ENCODE data around the gene S100A14. TPM values are rescaled to one million over a fixed set of nuclear protein-coding genes. Genes with fewer than 3 reads are reported as not detected.

Gene S100A14
- not detected for polyA plus RNA-seq

DNA sequence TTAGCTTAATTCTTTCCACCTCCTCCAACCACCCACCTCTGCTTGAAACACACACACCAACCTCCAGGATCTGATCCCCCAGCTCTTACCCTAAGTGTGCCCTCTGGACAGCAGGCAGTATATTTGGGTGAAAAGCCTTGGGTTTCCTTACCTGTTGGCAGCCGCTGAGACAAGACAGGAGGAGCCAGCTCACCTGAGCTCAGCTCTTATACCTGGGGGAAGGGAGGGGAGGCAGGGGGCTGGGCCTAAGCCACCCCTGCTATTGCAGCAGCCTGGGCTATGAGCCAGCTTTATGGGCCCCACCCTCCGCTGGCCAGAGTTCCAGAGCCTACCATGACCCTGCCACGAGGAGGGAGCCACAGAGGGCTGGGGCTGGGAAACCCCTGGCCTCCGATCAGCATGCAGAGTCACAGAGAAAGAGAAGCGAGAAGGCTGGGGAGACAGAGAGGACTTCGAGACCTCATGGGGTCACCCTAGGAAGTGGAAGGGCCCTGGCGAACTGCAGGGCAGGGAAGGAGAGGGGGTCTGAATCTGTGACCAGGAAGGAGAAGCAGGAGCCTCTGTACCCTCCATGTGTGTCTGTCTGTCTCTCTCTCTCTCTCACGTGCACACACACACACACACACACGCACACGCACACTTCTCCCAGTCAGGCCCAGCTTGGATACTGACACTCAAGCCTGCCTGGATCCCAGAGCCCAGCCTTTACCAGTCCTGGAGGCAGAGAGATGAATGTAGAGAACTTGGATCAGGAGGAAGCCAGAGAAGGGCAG lies at the start of gene S100A14:
Gene S100A14 (minus strand): TSS at position 182 of the 773 bp plus-strand sequence. CDS start 467 bp downstream, outside the sequence.
- H3K9me3 Mint-ChIP-seq = no peaks in the 10 kb centered on the region
- H3K4me3 Mint-ChIP-seq = no peak within 1 kb of the TSS
- no peak within 1 kb of the TSS for H3K27ac Mint-ChIP-seq
- H3K27me3 Mint-ChIP-seq (ENCODE audit: low read depth in 3 of 3) = peaks cover 0 to 6% (median 2%) of the 10 kb centered on the region in 3 donors
- H3K4me1 Mint-ChIP-seq = peaks cover 0 to 3% of the 10 kb centered on the region in 2 donors
- no peak for DNase-seq
- H3K36me3 Mint-ChIP-seq = no peaks in the 10 kb centered on the region

DNA sequence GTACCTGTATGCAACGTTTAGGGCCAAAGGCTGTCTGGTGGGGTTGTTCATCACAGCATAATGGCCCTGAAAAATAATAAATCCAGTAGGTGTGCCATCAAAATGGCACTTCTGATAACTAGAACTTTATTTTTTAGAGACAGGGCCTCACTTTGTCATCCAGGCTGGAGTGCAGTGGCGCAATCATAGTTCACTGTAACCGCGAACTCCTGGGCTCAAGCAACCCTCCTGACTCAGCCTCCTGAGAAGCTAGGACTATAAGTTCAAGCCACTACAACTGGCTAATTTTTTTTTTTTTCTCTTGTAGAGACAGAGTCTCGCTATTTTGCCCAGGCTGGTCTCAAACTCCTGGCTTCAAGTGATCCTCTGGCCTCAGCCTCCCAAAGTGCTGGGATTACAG lies 47.1 kb upstream of the S100A14 start:
- Mint-ChIP-seq H3K4me3 (no peak overlapping the region), H3K4me1 (peaks cover 16 to 35% of the 10 kb centered on the region in 2 donors), H3K36me3 (peaks cover 27 to 47% (median 38%) of the 10 kb centered on the region in 3 donors), H3K27ac (no peak overlapping the region), H3K9me3 (no peaks in the 10 kb centered on the region), H3K27me3 (ENCODE audit: low read depth in 3 of 3) (peaks cover 0 to 2% (median 1%) of the 10 kb centered on the region in 3 donors)
- no peak for DNase-seq

DNA sequence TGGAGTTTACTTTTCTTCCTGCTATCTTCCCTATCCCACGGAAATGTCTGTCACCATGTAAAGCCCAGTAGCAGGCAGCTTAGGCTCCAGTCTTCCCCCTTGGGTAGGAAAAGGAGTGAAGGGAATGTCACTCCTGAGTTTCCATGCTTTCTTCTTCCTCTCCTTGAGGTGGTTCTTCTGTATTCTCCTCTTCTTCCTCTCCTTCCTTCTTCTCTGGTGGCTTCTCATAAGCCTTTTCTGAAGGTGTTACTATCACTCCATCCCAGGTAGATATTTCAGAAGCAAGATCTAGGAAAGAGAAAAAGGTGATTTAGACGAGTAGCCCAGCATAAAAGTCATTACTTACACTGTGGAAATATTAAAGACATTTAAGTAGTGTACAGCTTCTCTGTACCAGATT lies 46.1 kb upstream of the S100A14 start:
- Mint-ChIP-seq H3K4me3 (no peak overlapping the region), H3K27ac (peak overlapping the region in 2 of 6 donors; percentile 48 to 55), H3K36me3 (peaks cover 19 to 37% (median 28%) of the 10 kb centered on the region in 3 donors), H3K27me3 (ENCODE audit: low read depth in 3 of 3) (peaks cover 0 to 2% (median 0%) of the 10 kb centered on the region in 3 donors), H3K9me3 (no peaks in the 10 kb centered on the region), H3K4me1 (peaks cover 16 to 29% of the 10 kb centered on the region in 2 donors)
- no peak for DNase-seq

DNA sequence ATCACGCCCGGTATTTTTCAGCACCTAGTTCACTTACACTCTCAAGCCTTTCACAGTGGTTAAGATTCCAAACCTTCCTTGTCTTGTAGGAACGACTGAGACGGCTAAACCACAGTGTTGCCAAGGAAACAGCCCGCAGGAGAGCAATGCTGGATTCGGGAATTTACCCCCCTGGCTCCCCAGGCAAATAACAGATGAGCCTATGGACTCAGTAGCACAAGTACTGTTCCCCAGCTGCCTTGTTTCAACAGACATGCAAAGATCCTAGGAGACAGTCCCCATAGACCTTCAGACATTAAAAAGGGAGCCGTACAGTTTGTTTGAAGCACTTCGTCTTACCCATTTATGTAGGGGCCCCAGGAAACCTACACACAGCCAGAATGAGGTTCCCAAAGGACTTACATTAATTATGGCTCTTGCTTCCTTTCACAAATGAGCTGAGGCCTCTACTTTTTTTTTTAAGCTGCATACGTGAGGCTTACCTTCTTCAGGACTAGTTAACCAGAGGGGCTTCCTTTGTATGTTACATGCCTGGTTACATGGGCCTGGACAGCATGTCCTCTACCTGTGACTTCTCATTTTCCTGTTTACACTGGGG lies 45.1 kb upstream of the S100A14 start:
- Mint-ChIP-seq H3K27me3 (ENCODE audit: low read depth in 3 of 3) (peaks cover 0 to 6% (median 0%) of the 10 kb centered on the region in 3 donors), H3K4me3 (peak overlapping the region in 3 of 5 donors; percentile 30 to 53 (median 49)), H3K27ac (peak overlapping the region in 4 of 6 donors; percentile 15 to 49 (median 34)), H3K9me3 (no peaks in the 10 kb centered on the region), H3K4me1 (peaks cover 16 to 29% of the 10 kb centered on the region in 2 donors), H3K36me3 (peaks cover 19 to 35% (median 27%) of the 10 kb centered on the region in 3 donors)
- no peak for DNase-seq

DNA sequence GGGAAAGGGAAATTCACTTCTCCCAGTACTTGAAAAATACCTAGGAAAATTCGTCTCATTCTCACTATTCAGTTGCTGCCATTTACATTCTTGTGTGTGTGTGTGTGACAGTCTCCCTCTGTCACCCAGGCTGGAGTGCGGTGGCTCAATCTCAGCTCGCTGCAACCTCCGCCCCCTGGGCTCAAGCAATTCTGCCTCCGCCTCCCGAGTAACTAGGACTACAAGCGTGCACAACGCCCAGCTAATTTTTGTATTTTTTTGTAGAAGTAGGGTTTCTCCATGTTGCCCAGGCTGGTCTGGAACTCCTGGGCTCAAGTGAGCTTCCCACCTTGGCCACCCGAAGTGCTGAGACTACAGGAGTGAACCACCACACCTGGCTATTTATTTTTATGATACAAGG lies 43.5 kb upstream of the S100A14 start:
- Mint-ChIP-seq H3K27me3 (ENCODE audit: low read depth in 3 of 3) (peaks cover 0 to 6% (median 0%) of the 10 kb centered on the region in 3 donors), H3K27ac (peak overlapping the region in 5 of 6 donors; percentile 85 to 95 (median 91)), H3K36me3 (peaks cover 9 to 22% (median 17%) of the 10 kb centered on the region in 3 donors), H3K4me1 (peaks cover 16 to 29% of the 10 kb centered on the region in 2 donors), H3K9me3 (no peaks in the 10 kb centered on the region), H3K4me3 (peak overlapping the region; percentile 92 to 97 (median 95))
- no peak for DNase-seq

DNA sequence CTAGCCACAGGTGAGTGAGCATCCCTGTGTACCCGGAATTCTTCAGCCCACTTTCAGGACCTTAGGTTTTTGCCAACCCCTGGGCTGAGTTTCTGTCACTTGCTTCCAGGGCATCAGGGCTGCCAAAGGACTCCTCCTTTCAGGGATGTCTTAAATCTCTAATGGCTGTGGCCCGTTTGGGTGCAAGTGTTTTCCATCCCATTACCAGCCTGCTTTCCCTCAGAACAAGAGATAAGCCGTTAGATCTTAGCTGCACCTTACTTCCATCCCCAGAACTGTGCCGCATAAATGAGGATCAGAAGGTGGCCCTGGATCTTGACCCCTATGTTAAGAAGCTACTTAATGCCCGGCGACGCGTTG lies 43.0 kb upstream of the S100A14 start:
- Mint-ChIP-seq H3K9me3 (no peaks in the 10 kb centered on the region), H3K27ac (peak overlapping the region; percentile 85 to 95 (median 92)), H3K27me3 (ENCODE audit: low read depth in 3 of 3) (peaks cover 0 to 6% (median 0%) of the 10 kb centered on the region in 3 donors), H3K36me3 (peaks cover 9 to 19% (median 15%) of the 10 kb centered on the region in 3 donors), H3K4me1 (peaks cover 16 to 29% of the 10 kb centered on the region in 2 donors), H3K4me3 (peak overlapping the region; percentile 92 to 97 (median 95))
- DNase-seq = peak in 1 of 3 donors; percentile 16

DNA sequence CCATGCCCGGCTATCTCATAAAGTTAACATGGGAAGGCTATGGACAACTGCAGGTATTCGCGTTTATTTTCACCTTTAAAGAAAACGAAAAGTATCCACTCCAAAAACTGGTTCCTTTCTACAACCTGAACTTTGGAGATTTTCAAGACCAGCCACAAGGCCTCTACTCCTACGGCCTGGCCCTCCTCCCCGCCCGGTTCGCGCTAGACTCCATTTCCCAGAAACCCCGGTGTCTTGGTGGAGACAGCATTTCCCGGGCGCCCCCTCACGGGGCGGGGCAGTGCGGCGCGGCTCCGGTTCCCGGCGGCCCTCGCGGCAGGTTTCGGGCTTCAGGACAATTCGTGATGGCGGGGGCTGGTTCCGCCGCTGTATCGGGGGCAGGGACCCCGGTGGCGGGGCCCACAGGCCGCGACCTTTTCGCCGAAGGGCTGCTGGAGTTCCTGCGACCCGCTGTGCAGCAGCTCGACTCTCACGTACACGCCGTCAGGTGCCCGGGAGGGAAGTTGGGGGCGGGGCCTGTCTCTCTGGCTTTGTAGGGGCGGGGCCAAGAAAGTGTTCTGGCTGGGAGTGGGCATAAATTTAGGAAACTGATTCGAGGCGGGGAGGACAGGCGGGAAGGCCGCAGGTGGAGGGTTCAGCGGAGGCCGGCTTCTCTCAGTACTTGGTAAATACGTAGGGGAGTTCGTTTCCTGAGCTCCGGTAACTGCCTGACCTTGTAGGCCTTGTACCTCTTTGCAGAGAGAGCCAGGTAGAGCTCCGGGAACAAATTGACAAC lies 42.5 kb upstream of the S100A14 start, which contains the start of gene SNAPIN:
Gene SNAPIN (plus strand): TSS at position 304 of the 775 bp plus-strand sequence. CDS start 41 bp downstream, at position 345.
- Mint-ChIP-seq H3K27ac (peak within 1 kb of the TSS; percentile 85 to 95 (median 92)), H3K9me3 (no peaks in the 10 kb centered on the region), H3K36me3 (peaks cover 11 to 14% (median 12%) of the 10 kb centered on the region in 3 donors), H3K4me3 (peak within 1 kb of the TSS; percentile 92 to 97 (median 95)), H3K4me1 (peaks cover 16 to 29% of the 10 kb centered on the region in 2 donors), H3K27me3 (ENCODE audit: low read depth in 3 of 3) (peaks cover 0 to 6% (median 0%) of the 10 kb centered on the region in 3 donors)
- DNase-seq = peak; percentile 86 to 88 (median 87)

DNA sequence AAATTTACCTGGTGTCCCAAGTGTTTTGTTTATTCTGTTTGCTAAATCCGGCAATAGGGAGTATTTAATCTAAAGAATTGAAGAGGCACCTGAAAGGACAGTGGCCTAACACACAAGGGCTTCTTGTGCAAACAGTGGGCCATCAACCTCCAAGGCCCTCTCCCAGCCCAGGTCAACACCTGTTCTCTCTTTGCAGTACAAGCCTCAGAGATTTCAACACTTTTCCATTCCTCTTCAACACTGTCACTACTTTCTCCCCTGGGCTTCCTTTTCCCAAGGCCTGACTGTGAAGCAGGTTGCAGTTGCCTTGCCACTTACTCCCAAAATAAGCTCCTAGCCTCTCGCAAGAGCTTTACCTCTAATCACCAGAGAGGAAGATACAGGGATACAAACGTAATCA lies 39.2 kb upstream of the S100A14 start:
- no peaks in the 10 kb centered on the region for H3K9me3 Mint-ChIP-seq
- H3K36me3 Mint-ChIP-seq = peaks cover 0 to 3% (median 0%) of the 10 kb centered on the region in 3 donors
- H3K27me3 Mint-ChIP-seq (ENCODE audit: low read depth in 3 of 3) = peaks cover 0 to 6% (median 0%) of the 10 kb centered on the region in 3 donors
- DNase-seq = no peak
- no peak overlapping the region for H3K4me3 Mint-ChIP-seq
- H3K4me1 Mint-ChIP-seq = peaks cover 16 to 19% of the 10 kb centered on the region in 2 donors
- H3K27ac Mint-ChIP-seq = no peak overlapping the region

DNA sequence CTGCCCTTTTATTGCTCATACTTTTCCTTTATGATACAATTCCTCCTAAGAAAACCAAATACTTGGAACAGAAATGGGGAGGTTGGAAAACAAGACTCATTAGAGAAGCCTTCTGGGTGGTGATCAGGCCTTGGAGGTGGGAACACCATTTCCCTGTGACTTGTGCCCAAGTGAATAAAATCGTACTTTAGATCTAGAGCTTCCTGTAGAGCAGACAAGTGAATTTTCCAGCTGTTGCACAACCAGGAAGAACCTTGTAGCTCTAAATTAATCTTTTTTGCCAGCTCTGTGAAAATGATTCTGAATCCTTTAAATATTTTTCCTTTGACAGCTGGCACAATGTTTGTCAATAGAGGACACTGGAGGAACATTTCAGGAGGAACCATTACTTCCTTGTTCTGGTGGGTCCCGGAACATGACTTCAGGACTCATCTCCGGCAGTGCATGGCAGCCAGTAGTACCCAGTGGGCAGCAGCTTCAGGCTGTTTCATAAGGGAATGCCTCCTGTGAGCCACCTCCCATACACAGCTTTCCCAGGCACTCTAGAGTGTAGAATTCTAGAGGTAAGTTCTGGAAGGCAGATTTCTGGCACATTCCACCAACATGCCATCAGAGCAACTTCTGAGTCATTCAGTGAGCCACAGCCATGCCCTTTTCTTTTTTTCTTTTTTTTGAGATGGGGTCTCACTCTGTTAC lies 36.8 kb upstream of the S100A14 start:
- H3K4me1 Mint-ChIP-seq = peaks cover 4 to 11% of the 10 kb centered on the region in 2 donors
- no peak overlapping the region for H3K27ac Mint-ChIP-seq
- peaks cover 0 to 3% (median 0%) of the 10 kb centered on the region in 3 donors for H3K36me3 Mint-ChIP-seq
- H3K27me3 Mint-ChIP-seq (ENCODE audit: low read depth in 3 of 3) = peaks cover 0 to 6% (median 2%) of the 10 kb centered on the region in 3 donors
- H3K9me3 Mint-ChIP-seq = no peaks in the 10 kb centered on the region
- H3K4me3 Mint-ChIP-seq = no peak overlapping the region
- DNase-seq = no peak

DNA sequence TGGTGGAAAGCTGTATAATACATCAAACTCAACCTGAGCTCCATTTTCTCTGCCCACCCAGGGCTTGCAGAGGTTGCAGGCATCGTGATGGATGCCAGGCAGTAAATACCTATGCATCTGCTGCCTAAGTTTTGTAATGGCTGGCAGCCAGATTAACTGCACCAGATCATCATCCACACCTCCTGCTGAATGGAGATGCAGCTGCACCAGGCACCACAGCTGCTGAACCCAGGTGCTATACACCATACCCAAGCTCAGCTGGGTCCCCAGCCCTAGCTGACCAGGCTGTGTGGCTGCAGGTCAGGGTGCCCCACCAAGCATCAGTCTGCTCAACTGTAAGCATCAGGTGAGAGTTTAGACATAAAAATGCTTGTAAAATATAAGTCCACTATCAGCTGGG lies 35.6 kb upstream of the S100A14 start:
- Mint-ChIP-seq H3K27me3 (ENCODE audit: low read depth in 3 of 3) (peaks cover 1 to 6% (median 2%) of the 10 kb centered on the region in 3 donors), H3K4me1 (peaks cover 12 to 23% of the 10 kb centered on the region in 2 donors), H3K36me3 (peaks cover 0 to 8% (median under 1%) of the 10 kb centered on the region in 3 donors)

DNA sequence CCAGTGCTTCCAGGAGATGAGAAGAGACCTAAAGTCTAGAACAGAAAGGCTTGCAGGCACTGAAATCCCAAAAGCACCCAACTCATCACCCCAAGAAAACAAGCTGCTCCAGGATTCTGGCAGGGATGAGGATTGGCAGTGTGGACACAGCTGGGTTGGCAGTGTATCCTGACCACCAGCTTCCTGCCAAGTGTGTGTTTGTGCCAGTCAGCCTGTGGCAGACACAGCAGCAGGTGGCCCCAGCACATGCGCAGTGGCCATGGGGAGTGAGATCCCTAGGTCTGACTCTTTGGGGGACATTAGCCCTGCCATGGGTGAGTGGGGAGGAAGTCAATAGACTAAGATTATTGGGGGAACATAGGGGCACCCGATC lies 33.7 kb upstream of the S100A14 start:
- no peak for DNase-seq
- H3K36me3 Mint-ChIP-seq = peaks cover 8 to 13% (median 10%) of the 10 kb centered on the region in 3 donors
- H3K4me3 Mint-ChIP-seq = no peak overlapping the region
- H3K27ac Mint-ChIP-seq = peak overlapping the region in 4 of 6 donors; percentile 66 to 75 (median 70)
- peaks cover 27 to 42% of the 10 kb centered on the region in 2 donors for H3K4me1 Mint-ChIP-seq
- no peaks in the 10 kb centered on the region for H3K9me3 Mint-ChIP-seq
- peaks cover 0 to 2% (median 1%) of the 10 kb centered on the region in 3 donors for H3K27me3 Mint-ChIP-seq (ENCODE audit: low read depth in 3 of 3)

More for the DNA sequence above, 35.6 kb upstream of the S100A14 start:
- Mint-ChIP-seq H3K9me3 (no peaks in the 10 kb centered on the region), H3K4me3 (no peak overlapping the region), H3K27ac (no peak overlapping the region)
- DNase-seq = no peak

DNA sequence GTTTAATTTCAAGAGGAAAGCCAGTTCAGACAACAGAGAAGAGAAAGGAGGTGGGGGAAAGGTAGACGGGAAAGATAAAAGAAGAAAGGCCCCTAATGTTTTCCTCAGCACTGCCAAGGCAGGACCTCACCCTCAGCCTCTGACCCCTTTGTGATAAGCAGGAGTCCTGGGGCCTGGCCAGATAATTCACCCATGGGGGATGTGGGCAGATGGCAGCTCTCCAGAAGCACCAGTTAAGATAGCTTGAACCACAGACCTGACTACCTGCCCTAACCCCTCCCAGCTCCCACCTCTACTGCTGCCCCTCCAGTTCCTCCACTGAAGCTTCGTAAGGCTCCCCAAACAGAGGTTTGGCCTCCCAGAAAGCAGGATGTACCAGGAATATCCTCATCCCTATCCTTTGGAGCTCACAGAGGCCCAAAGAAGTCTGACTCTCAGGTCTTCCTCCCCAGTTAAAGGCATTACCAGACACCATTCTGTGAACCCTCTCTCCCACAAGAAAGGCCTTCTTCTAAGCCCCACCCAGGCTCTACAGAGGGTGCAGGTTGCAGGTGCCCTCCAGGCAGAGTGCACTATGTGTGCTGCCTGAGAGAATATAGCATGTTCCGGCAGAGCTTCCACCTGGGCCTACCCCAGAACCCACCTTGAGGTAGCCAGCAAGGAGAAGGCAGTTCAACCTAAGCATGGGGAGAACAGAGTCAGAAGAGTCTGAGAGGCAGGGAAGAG lies 33.2 kb upstream of the S100A14 start:
- DNase-seq = no peak
- Mint-ChIP-seq H3K9me3 (no peaks in the 10 kb centered on the region), H3K4me1 (peaks cover 31 to 47% of the 10 kb centered on the region in 2 donors), H3K27ac (peak overlapping the region in 5 of 6 donors; percentile 16 to 75 (median 68)), H3K27me3 (ENCODE audit: low read depth in 3 of 3) (peaks cover 0 to 2% (median 1%) of the 10 kb centered on the region in 3 donors), H3K4me3 (no peak overlapping the region), H3K36me3 (peaks cover 10 to 18% (median 15%) of the 10 kb centered on the region in 3 donors)

All from immature natural killer cell (primary cell).